K562 (cell line): ENCODE measurements around the gene IL1RN. TPM values are rescaled to one million over a fixed set of nuclear protein-coding genes. Genes with fewer than 3 reads are reported as not detected.

ENCODE experiments used
- CBFB ChIP-seq: sonication (generic); formaldehyde crosslinking; IDR thresholded peaks from 2 replicates; pipeline ENCODE4 v1.4.0; 2020; ENCODE audit warnings: mild to moderate bottlenecking, missing genetic modification reagents
- CREB3L1 ChIP-seq: fragments of 450-650 bp; IDR thresholded peaks from 2 replicates; pipeline ENCODE4 v1.6.1; 2014; ENCODE audit warnings: low read depth, mild to moderate bottlenecking, moderate library complexity, borderline replicate concordance
- CSDE1 ChIP-seq, 2 experiments: fragments of 450-650 bp; IDR thresholded peaks; 2 replicates each; pipeline ENCODE4 v1.6.1; 2016; ENCODE audit warnings: mild to moderate bottlenecking in 1 of 2
- CUX1 ChIP-seq: fragments of 200-800 bp; sonication (Bioruptor generic); IDR thresholded peaks from 2 replicates; pipeline ENCODE4 v1.6.1; 2016; ENCODE audit warnings: missing genetic modification characterization, missing compliant biosample characterization
- E2F8 ChIP-seq: fragments of 450-650 bp; IDR thresholded peaks from 2 replicates; pipeline ENCODE4 v1.7.1; 2018; ENCODE audit warnings: mild to moderate bottlenecking, low read depth; ENCODE audit not compliant: partially characterized antibody
- ELF1 ChIP-seq: fragments of 200-800 bp; sonication (Bioruptor generic); IDR thresholded peaks from 2 replicates; pipeline ENCODE4 v1.6.1; 2016; ENCODE audit warnings: missing genetic modification characterization, missing compliant biosample characterization
- HDGF ChIP-seq: fragments of 450-650 bp; IDR thresholded peaks from 2 replicates; pipeline ENCODE4 v1.6.1; 2016
- HNRNPLL ChIP-seq: fragments of 200-400 bp; formaldehyde crosslinking; IDR thresholded peaks from 2 replicates; pipeline ENCODE4 v1.6.1; 2017; ENCODE audit warnings: low read length, low read depth, mild to moderate bottlenecking; ENCODE audit not compliant: poor library complexity, severe bottlenecking
- KDM5B ChIP-seq: fragments of 200-600 bp; sonication (generic); IDR thresholded peaks from 2 replicates; pipeline ENCODE4 v1.6.1; 2012; ENCODE audit warnings: low read depth, mild to moderate bottlenecking, moderate library complexity, low read length, control low read depth, inconsistent platforms; ENCODE audit not compliant: insufficient replicate concordance
- PHB ChIP-seq: fragments of 250-450 bp; sonication (Bioruptor Pico); IDR thresholded peaks from 2 replicates; pipeline ENCODE4 v1.5.0; 2021
- RBM22 ChIP-seq: fragments of 200-400 bp; formaldehyde crosslinking; IDR thresholded peaks from 2 replicates; pipeline ENCODE4 v1.6.1; 2018; ENCODE audit warnings: low read length, low read depth; ENCODE audit not compliant: poor library complexity, severe bottlenecking
- ZBTB26 ChIP-seq: fragments of 450-650 bp; formaldehyde crosslinking; IDR thresholded peaks from 2 replicates; pipeline ENCODE4 v1.4.0; 2022; ENCODE audit warnings: missing genetic modification characterization
- ZNF143 ChIP-seq: sonication (generic); formaldehyde crosslinking; IDR thresholded peaks from 2 replicates; pipeline ENCODE4 v1.9.0; 2022; ENCODE audit warnings: mild to moderate bottlenecking, missing genetic modification reagents
- polyA plus RNA-seq, 8 experiments: library from polyadenylated mRNA; depleted of rRNA in 4 of 8; stranded (reverse) in 5 of 8; unstranded in 3 of 8; fragments of >200 nt; fragmentation: Nextera tagmentation in 2 of 8; fragmentation: Illumina TruSeq in 1 of 8; extraction: Ambion mirVana in 2 of 8; extraction: Trizol in 1 of 8; gene quantifications; 2 replicates each; pipeline versions ENCODE4 v1.2.1 to v1.2.3, GENCODE V29; 2011 to 2014; ENCODE audit warnings: inconsistent platforms in 1 of 8, missing spikeins in 1 of 8
- total RNA-seq, 7 experiments: library from RNA; depleted of rRNA in 6 of 7; stranded (reverse); fragments of >200 nt in 6 of 7; fragmentation: Illumina TruSeq in 2 of 7; extraction: Trizol in 2 of 7; gene quantifications; 2 replicates each; pipeline versions ENCODE4 v1.2.1 to v1.2.3, GENCODE V29; 2011 to 2021; ENCODE audit warnings: low replicate concordance in 1 of 7
- TF ChIP-seq, protein P1 (sequence below), 2 experiments: fragments of 450-650 bp; conservative IDR thresholded peaks; 2 replicates each; pipeline ENCODE4 v1.6.1; 2017; ENCODE audit warnings: mild to moderate bottlenecking in 2 of 2, moderate library complexity in 2 of 2

Gene IL1RN
- total and polyA plus RNA-seq, 9 of the 15 experiments (the other 6 are each of a cell fraction or from before 2014, with no cell fraction given) = 0.13 TPM; not detected in 8

DNA sequence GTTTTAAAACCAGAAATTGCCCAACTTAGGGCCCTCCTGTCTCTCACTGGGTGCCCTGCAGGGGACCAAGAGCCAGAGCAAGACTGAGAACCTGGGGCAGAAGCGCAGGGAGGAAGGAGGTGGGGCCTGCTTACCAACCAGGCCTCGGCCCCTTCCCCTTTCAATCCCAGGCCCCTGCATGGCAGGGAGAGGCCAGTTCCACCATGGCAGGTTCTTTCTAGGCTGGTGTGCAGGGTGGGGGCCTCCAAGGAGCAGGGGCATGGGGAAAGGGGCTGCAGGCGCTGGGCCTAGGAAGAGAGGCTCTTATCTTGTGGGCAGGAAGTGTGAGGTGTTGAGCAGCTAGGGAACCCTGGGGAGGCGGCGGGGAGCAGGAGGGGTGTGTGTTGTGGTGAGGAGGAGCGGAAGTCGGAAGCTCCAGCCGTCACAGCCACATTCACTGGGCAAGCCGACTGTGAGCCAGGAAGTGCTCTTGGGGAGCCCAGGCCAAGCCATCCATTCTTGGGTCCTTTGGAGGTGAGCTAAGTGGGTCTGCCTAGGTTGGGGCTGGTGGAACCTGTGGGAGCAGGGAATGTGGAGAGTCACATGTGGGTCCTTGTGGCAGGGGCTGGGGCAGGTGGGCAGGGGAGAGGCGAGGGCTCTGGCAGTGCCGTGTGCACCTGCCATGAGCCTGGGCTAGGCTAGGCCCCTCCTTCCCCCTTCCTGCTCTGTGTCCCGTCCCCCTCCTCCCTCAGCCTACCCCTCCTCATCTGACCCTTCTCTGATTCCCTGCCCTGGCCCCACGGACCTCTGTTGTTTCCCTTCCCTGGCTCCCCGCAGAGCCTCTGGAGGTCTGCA, 46.4 kb downstream of the IL1RN start, which contains the start of gene PSD4 (continued):
- TF ChIP-seq CREB3L1 (no peak), HDGF (no peak), ZNF143 (CRISPR knock-in tag) (no peak), KDM5B (peak; percentile 89), CSDE1 (IDR thresholded peaks at IDR 0.05) (no peak), ZBTB26 (CRISPR knock-in tag) (peak; percentile 87; the same call in 1 of the 2 replicates), CUX1 (CRISPR knock-in tag) (no peak), ELF1 (tag) (peak; percentile 87), CBFB (CRISPR knock-in tag) (peak; percentile 37; the same call in 1 of the 2 replicates), HNRNPLL (no peak), RBM22 (no peak), E2F8 (peak; percentile 43), PHB (CRISPR knock-in tag) (no peak)
- TF ChIP-seq, protein P1, sequence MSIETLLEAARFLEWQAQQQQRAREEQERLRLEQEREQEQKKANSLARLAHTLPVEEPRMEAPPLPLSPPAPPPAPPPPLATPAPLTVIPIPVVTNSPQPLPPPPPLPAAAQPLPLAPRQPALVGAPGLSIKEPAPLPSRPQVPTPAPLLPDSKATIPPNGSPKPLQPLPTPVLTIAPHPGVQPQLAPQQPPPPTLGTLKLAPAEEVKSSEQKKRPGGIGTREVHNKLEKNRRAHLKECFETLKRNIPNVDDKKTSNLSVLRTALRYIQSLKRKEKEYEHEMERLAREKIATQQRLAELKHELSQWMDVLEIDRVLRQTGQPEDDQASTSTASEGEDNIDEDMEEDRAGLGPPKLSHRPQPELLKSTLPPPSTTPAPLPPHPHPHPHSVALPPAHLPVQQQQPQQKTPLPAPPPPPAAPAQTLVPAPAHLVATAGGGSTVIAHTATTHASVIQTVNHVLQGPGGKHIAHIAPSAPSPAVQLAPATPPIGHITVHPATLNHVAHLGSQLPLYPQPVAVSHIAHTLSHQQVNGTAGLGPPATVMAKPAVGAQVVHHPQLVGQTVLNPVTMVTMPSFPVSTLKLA (conservative IDR thresholded peaks at IDR 0.05) = peak in 1 of 2 experiments; percentile 69; a peak in 2 of 4 replicates
